Left cardiac atrium (tissue), 4 donors: ENCODE measurements around the gene MFSD12. TPM values are rescaled to one million over a fixed set of nuclear protein-coding genes. Genes with fewer than 3 reads are reported as not detected.

Experiments
- ATAC-seq, 2 donors: fragments of 200-7000 bp; cut with Tn5 transposase; one replicate each; pipeline ENCODE4 v1.9.1; 2020; ENCODE audit warnings: mild to moderate bottlenecking in 2 of 2, moderate library complexity in 2 of 2
- DNase-seq: peaks from one replicate; pipeline ENCODE4 v3.0.0-alpha.2; 2020
- intact Hi-C, 2 donors: fragments of 100-400 bp; cut with DNase I; formaldehyde crosslinking; loops; one replicate each; pipeline versions ENCODE4 v1.14.1 to v1.15.1; 2022 to 2023
- total RNA-seq, 2 donors: library from RNA; stranded (reverse); fragmentation: NEBNext Ultra II Directional; extraction: Animal tissue kit (Norgen Biotek cat#: 25700); gene quantifications; one replicate each; pipeline ENCODE4 v1.2.1, GENCODE V29; 2021
- donor health status: DM: no; HTN: yes; CAD: no.
- donor health status: DM: no; HTN: yes; CAD: no; lungs with severe emphysema.
- donor health status: DM: yes; HTN: yes; CAD: no.
- donor health status: Dilated cardiomyopathy.

Gene MFSD12
- total RNA-seq, 2 donors from 2014 or later: 29.8 to 40.4 TPM

DNA sequence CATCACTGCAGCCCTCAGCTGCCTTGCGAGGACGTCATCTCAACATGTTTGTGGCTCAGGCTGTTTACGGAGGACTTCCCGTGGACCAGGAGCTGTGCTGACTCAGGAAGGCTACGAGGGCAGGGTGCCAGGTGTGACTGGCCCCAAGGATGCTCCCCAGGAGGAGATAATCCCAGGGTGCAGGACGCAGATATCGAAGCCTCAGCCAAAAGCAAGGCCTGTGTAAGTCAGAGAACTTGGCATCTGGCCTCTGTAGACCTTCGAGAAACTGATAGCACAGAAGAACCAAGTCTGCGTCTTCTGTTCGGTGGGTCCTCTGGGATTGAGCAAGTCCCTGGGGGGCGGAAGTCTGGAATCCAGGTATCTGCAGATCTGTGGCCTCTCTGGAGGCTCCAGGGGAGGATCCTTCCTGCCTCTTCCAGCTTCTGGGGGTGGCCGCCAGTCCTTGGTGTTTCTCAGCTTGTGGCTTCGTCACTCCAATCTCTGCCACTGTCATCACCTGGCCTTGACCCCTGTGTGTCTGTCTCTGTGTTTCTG, 54.3 kb downstream of the MFSD12 start:
- intact Hi-C loops: no loop called here
- peak; percentile 17 for DNase-seq
- ATAC-seq: no peak

- ATAC-seq (no peak), DNase-seq (no peak)
- intact Hi-C loops: no loop called here
Measured at GRCh38 chr19:3501780-3502179, 55.6 kb downstream of the MFSD12 start.

GRCh38 chr19:3500429-3501101, 56.8 kb downstream of the MFSD12 start, which contains the start of gene DOHH:
DOHH (minus strand) TSS chr19:3500674; CDS start chr19:3496814, 3,860 bp downstream.
- intact Hi-C loops: no loop called here
- peak; percentile 95 to 97 for ATAC-seq
- peak; percentile 96 for DNase-seq

DNA sequence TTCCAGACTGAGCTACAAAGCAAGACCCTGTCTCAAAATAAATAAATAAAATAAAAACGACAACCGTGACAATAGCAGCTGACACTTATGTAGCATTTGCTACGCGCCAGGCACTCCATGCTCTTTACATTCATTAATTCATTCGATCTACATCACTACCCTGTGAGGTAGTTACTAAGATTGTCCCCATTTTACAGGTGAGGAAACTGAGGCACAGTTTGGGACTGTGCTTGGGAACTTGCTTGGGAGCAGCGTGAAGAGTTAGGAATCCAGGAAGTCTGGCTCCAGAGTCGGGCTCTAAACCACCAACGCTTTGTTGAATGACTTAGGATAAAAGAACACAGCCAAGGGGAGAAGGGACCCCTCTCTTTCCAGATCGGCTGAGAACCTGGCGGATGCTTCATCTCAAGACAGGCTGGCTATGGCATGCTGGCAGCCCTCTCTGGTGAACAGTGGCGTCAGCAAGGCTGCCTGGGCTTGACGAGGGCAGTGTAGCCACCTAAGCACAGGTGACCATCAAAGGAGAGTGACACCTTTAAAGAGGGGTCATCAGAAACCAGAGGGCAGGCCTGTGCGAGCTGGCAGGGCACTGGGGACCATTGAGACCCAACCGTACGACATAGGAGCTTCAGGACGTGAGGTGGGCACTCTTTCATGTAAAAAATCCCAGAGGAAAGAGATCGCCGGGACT, 57.5 kb downstream of the MFSD12 start:
- ATAC-seq (peak; percentile 5 to 11), DNase-seq (no peak)
- intact Hi-C loops: no loop called here

GRCh38 chr19:3497757-3498520, 59.4 kb downstream of the MFSD12 start:
- ATAC-seq: no peak
- no peak for DNase-seq
- intact Hi-C loops: no loop called here

- no peak for ATAC-seq
- intact Hi-C loops: no loop called here
- DNase-seq: no peak
Measured at GRCh38 chr19:3496392-3497273, 60.8 kb downstream of the MFSD12 start.

DNA sequence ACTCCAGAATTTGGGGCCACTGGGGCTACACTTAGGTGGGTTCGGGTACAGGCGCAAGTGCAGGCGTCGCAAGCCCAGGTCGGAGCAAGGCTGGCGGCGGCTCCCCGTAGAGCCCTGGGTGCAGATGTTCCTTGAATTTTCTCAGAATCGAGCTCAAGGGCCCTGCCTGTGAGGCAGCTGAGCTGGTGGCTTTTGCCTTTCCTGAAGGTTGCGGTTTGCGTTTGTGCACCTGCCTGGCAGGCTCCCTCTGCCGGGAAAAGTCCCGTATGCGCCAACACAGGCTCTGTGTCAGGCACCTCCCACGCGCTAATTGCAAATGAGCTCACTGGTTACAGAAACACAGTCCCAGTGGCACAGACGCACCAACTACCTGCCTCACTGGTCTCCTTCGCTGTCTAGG, 62.8 kb downstream of the MFSD12 start:
- ATAC-seq (no peak), DNase-seq (no peak)
- intact Hi-C loops: no loop called here

Other genes with a start within 250 kb of the MFSD12 start
- gene NFIC, start 191.0 kb downstream of the MFSD12 start, total RNA-seq: 100 to 1,000 TPM; 144 to 173 TPM
- gene SMIM24, start 77.1 kb downstream of the MFSD12 start, total RNA-seq: not detected
- gene SMIM44, start 74.1 kb downstream of the MFSD12 start, total RNA-seq: not detected
- gene DOHH, start 56.9 kb downstream of the MFSD12 start, total RNA-seq: 10 to 100 TPM; 10.4 to 13.2 TPM
- 10 to 100 TPM; 19.5 to 22.6 TPM for gene FZR1, start 51.3 kb downstream of the MFSD12 start, total RNA-seq
- gene TEKTIP1, start 18.4 kb downstream of the MFSD12 start, total RNA-seq: under 1 TPM in 1 of 2 donors, not detected in 1; 0.52 TPM
- 10 to 100 TPM; 34.8 to 42.0 TPM for gene HMG20B, start 15.4 kb upstream of the MFSD12 start, total RNA-seq
- 1 to 10 TPM; 1.5 to 1.6 TPM for gene GIPC3, start 27.9 kb upstream of the MFSD12 start, total RNA-seq
- gene TBXA2R, start 49.3 kb upstream of the MFSD12 start, total RNA-seq: 1 to 10 TPM; 2.3 to 3.7 TPM
- 10 to 100 TPM; 12.5 to 12.9 TPM for gene CACTIN, start 69.2 kb upstream of the MFSD12 start, total RNA-seq
- 10 to 100 TPM; 36.6 to 44.3 TPM for gene PIP5K1C, start 142.9 kb upstream of the MFSD12 start, total RNA-seq
- gene TJP3, start 150.8 kb upstream of the MFSD12 start, total RNA-seq: under 1 TPM in 1 of 2 donors, not detected in 1; 0.32 TPM
- gene APBA3, start 204.1 kb upstream of the MFSD12 start, total RNA-seq: 10 to 100 TPM; 12.6 to 12.7 TPM
- 10 to 100 TPM; 63.6 to 68.9 TPM for gene MRPL54, start 205.1 kb upstream of the MFSD12 start, total RNA-seq
- not detected for gene RAX2, start 214.6 kb upstream of the MFSD12 start, total RNA-seq
- 1 to 10 TPM in 1 of 2 donors, under 1 TPM in 1; 0.92 to 1.4 TPM for gene MATK, start 228.8 kb upstream of the MFSD12 start, total RNA-seq